Dermis blood vessel endothelial cell (primary cell): ENCODE data around the gene NACC1. TPM values are rescaled to one million over a fixed set of nuclear protein-coding genes. Genes with fewer than 3 reads are reported as not detected.
"Not testable (repeated sequence)": the region's sequence is repeated elsewhere in the genome, so short reads cannot be mapped to it uniquely, and the experiment has no call there.

ENCODE experiments used
- DNase-seq: peaks from one replicate; pipeline ENCODE4 v3.0.0; 2010
- total RNA-seq: library from RNA; depleted of rRNA; stranded (reverse); fragments of >200 nt; gene quantifications from 2 replicates; pipeline ENCODE4 v1.2.3, GENCODE V29; 2014

Gene NACC1
- total RNA-seq, 1 donor from 2014 or later, result 35.9 TPM

GRCh38 chr19:13146763-13147563 lies 28.9 kb downstream of the NACC1 start:
- DNase-seq, result peak; percentile 56

GRCh38 chr19:13149173-13149627 lies 31.1 kb downstream of the NACC1 start:
- not testable (repeated sequence) for DNase-seq

GRCh38 chr19:13149628-13150186 lies 31.6 kb downstream of the NACC1 start:
- peak; percentile 77 for DNase-seq

- peak; percentile 98 for DNase-seq
Measured at GRCh38 chr19:13150187-13150930, 32.3 kb downstream of the NACC1 start, which contains the start of the genes IER2 and STX10. TSS of gene IER2 (plus strand) at chr19:13150411. CDS start at chr19:13153187, 2,776 bp downstream. TSS of gene STX10 (minus strand) at chr19:13150375. CDS start at chr19:13150173, 202 bp downstream.

GRCh38 chr19:13150931-13151604 lies 33.0 kb downstream of the NACC1 start:
- DNase-seq, result peak; percentile 42

GRCh38 chr19:13151605-13152355 lies 33.7 kb downstream of the NACC1 start:
- DNase-seq, result peak; percentile 98

- no peak for DNase-seq
Measured at GRCh38 chr19:13152356-13152973, 34.4 kb downstream of the NACC1 start.

GRCh38 chr19:13152974-13153568 lies 35.0 kb downstream of the NACC1 start:
- DNase-seq, result peak; percentile 96

GRCh38 chr19:13153569-13154240 lies 35.6 kb downstream of the NACC1 start:
- DNase-seq, result peak; percentile 62

- peak; percentile 93 for DNase-seq
Measured at GRCh38 chr19:13154241-13154778, 36.2 kb downstream of the NACC1 start.

GRCh38 chr19:13154911-13155471 lies 36.9 kb downstream of the NACC1 start:
- peak; percentile 80 for DNase-seq

GRCh38 chr19:13155472-13156359 lies 37.7 kb downstream of the NACC1 start:
- peak; percentile 88 for DNase-seq

GRCh38 chr19:13159713-13160112 lies 41.6 kb downstream of the NACC1 start:
- no peak for DNase-seq

GRCh38 chr19:13160557-13160956 lies 42.5 kb downstream of the NACC1 start:
- no peak for DNase-seq

GRCh38 chr19:13162724-13163608 lies 44.9 kb downstream of the NACC1 start:
- peak; percentile 99 for DNase-seq

GRCh38 chr19:13163609-13164342 lies 45.7 kb downstream of the NACC1 start:
- peak; percentile 74 for DNase-seq
